COR-L47 (cell line): ENCODE results near the gene SND1.
"Not testable (repeated sequence)": the region's sequence is repeated elsewhere in the genome, so short reads cannot be mapped to it uniquely, and the experiment has no call there.

Experiments used
- DNase-seq: peaks from one replicate; lab custom pipeline; 2025; lab: John Stamatoyannopoulos, UW

Gene SND1

GRCh38 chr7:128100225-128100948 is 448.4 kb downstream of the SND1 start:
- DNase-seq, result no peak

- DNase-seq, result no peak
Observed at GRCh38 chr7:128100949-128101713, 449.1 kb downstream of the SND1 start.

DNA sequence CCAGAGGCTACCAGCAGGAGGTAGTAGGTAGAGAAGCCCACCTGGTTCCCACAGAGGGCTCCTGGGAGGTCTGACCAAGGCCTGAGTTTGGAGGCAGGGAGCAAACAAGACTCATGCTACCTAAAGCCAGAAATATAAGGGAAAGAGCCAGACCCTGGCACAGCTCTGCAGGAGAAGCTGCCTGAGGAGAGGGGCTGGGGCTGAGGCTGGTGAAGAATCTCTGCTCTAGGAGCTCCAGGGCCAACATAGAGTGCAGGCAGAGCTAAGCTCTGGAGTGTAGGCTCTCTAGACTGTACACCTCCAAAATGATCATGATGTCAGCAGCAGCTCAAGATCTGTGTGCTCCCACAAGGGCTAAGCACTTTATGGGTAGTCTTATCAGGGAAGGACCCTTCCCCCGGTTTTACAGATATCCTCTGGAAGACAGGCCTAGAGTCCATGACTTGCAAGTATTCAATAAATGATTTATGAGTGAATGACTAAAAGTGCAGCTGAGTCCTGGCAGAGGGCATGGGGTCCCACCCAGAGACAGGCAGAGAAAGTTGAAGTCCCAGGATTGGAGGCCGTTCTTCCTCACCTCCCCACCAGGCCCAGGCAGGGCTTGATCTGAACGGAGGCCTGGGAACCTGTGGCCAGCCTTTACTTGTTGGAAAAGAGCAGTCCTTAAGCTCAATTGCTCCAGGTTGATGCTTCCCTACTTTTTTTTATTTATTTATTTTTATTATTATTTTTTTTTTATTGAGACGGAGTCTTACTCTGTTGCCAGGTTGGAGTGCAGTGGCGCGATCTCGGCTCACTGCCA is 450.7 kb downstream of the SND1 start:
- DNase-seq, result no peak

DNA sequence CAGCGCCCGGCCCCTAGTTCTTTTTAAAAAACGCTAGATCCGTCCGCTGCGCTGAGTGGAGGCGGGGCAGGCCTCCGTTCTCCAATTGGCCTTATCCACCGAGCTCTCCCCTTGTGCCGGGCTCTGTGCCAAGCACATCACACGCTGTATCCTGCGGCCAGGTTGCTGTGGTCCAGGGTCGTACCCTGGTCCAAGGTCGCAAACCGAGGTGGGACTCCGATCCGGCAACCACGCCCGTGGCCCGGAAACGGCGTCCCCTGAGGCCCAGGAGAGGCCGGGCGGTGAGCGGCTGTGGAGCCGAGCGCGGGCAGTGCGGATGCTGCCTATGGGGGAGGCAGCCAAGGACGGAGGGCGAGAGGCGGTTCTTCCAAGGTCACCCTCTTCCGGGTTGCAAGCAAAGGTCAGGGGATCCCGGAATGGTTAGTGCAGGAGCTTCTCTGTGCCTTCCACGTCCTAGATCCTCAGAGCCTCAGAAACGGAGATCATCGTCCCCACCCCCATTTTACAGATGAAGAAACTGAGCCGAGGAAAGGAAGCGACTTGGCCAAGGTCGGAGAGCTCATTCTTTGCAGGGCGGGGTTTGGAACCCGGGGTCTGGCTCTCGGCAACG is 451.6 kb downstream of the SND1 start:
- DNase-seq, result no peak

DNA sequence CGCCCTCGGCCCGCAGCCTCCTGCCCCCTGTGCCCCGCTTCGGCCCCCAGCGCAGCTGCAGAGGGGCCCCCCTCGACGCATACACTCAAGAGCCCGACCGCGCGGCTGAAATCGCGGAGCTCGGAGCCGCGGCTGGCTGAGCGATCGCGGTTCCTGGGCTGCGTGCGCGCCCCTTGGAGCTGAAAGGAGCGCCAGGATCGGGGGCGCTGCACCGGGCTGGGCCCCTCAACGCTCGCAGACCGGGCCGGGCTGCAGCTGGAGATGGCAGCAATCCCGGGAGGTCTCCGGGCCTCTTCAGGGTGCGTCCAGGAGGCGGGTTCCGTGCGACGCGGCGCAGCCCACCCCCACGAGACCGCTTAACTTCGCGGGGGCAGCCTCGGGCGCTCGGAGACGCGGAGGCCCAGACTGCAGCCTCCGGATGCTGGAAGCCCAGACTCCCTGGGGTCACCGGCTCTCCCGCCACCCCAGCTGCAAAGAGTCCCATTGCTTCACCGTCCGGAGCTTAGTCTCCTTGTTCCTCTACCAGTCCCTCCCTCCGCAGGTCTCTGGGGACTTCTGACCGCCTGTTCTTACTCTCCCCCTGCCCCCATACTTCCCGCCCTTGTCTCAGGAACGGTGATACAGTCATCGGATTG is 452.2 kb downstream of the SND1 start:
- DNase-seq, result no peak

GRCh38 chr7:128105228-128106022 is 453.4 kb downstream of the SND1 start:
- DNase-seq, result no peak

GRCh38 chr7:128106821-128107220 is 454.8 kb downstream of the SND1 start:
- DNase-seq, result no peak

DNA sequence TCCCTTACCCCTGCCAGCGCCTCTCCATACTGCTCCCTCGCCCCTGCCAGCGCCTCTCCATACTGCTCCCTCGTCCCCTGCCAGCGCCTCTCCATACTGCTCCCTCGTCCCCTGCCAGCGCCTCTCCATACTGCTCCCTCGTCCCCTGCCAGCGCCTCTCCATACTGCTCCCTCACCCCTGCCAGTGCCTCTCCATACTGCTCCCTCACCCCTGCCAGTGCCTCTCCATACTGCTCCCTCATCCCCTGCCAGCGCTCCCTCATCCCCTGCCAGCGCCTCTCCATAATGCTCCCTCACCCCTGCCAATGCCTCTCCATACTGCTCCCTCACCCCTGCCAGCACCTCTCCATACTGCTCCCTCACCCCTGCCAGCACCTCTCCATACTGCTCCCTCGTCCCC is 455.5 kb downstream of the SND1 start:
- DNase-seq, result not testable (repeated sequence)

DNA sequence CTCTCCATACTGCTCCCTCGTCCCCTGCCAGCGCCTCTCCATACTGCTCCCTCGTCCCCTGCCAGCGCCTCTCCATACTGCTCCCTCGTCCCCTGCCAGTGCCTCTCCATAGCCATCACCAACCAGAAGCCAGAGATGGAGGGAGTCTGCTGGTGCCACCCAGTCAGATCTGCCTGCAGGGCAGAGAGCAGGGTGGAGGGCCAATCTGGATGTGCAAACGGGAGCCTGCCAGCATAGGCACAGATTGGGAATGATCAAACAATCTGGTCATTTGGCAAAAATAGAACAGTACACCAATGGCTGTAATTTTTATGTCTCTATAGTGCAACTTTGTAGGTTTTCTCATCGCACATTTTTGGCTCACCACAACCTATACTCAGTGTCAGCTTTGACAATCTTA is 456.1 kb downstream of the SND1 start:
- no peak for DNase-seq

DNA sequence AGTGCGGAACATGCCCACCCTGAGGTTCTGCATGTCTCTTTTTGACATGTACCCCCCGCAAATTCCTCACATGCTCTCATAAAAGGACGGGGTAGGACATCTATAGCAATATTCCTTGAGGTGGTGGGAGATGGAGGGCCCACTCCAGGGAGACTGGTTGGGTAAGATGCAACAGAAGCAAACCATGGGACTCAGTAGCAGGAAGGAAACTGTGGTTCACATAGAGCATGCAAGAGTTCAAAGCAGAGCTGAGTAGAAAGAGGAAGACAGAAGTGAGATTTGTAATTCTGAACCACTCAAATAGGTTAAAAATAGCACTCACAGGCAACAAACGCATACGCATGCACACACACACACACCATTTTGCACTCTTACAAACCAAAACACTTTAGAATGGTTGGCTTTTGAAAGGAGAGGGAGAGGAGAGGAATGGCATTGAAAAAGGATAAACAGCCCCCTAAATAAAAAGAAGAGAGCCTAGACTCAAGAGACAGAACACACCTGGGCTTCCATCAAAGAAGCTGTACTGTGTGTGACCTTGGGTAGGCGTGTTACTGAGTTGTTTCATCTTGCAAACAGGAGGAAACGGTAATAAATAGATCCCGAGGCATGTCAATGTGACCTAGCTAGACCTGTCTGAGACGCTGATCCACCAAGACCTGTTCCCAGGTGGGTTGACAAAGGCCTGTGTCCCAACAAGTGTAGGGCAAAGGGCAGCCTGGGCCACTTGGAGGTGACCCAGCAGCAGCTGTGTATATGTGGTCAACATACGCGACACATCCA is 456.8 kb downstream of the SND1 start:
- no peak for DNase-seq

GRCh38 chr7:128109424-128109969 is 457.5 kb downstream of the SND1 start:
- DNase-seq, result not testable (repeated sequence)

DNA sequence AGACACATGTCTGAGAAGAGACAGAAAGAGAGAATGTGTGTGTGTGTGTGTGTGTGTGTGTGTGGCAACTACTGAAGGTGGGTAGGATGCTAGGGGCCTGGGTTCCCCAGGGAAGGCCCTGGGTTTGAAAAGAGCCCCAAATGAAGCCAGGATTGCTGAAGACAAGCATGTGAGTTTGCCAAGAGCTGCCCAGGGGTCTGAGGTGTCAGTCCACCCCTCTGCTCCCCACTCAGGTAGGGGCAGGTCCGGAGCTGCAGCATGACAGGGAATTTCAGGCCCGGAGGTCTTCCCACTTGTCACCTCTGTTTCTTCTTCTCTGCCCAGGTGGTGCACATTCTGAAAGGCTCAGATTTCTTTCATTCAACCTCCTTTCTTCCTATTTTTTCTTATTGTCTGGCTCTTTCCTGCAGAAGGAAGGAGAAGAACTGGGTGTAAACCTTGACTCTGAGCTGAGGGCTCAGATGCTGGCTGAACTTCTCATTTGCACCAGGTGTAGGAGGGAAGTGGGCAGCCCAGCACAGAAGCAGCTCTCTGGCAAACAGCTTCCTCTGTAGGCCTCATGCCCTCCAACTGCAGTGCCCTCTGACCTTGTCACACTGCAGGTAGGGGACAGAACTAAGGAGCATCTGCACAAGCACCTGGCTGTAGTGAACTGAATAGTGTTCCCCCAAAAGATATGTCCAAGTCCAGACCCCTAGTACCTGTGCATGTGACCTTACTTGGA is 458.8 kb downstream of the SND1 start:
- DNase-seq, result no peak

- DNase-seq, result no peak
Observed at GRCh38 chr7:128112018-128112780, 460.2 kb downstream of the SND1 start.

- no peak for DNase-seq
Observed at GRCh38 chr7:128112781-128113221, 460.8 kb downstream of the SND1 start.

- DNase-seq, result no peak
Observed at GRCh38 chr7:128113839-128114238, 461.8 kb downstream of the SND1 start.

GRCh38 chr7:128114806-128115205 is 462.8 kb downstream of the SND1 start:
- DNase-seq, result no peak

GRCh38 chr7:128115336-128115820 is 463.4 kb downstream of the SND1 start:
- no peak for DNase-seq
